ENCODE results near the gene ITIH5.

The ITIH5 gene

GRCh38 chr10:7587168-7587864 is 79.5 kb downstream of the ITIH5 start:
- DNase-seq (ENCODE audit: low read depth in 2 of 2, low spot score in 1 of 2): no peak

DNA sequence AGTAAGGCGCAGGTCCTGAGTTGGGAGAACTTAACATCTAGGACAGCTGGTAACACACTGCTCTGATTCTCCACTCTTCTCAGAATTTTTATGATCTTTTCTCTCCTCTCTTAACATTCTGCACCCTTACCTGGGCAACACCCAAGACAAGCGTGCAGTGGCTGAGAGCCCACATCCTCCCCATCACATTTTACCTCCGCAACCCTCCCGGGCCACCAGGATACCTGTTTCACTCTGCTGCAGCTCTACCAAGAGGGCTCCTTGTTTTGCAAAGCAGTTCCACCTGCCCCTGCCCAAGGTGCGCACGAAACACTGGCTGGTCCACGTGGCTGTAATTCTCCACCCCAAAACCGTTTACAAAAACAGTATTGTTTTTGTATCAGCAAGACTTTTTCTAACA is 81.5 kb downstream of the ITIH5 start:
- DNase-seq (ENCODE audit: low read depth in 2 of 2, low spot score in 1 of 2): no peak

GRCh38 chr10:7583626-7584025 is 83.1 kb downstream of the ITIH5 start:
- no peak for DNase-seq (ENCODE audit: low read depth in 2 of 2, low spot score in 1 of 2)

DNA sequence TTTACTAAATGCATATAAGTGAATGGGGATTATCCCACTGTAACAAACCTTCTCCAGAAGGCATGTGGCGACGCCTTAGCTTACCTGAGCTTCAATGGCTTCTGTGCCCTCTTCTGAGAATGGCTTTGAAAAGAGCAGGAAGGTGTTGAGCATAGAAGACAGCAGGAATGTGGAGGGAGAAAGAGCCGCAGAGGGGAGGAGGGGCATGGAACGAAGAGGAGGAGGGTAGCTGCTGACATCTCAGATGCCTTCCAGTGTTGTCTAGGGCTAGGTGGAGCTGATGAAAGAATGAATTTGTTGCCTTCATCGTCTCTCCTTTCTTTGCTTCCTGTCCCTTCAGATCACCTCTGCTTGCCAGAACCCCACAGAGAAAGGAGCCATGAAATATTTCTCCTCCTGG is 86.2 kb downstream of the ITIH5 start:
- DNase-seq (ENCODE audit: low read depth in 2 of 2, low spot score in 1 of 2): no peak

GRCh38 chr10:7579681-7580080 is 87.1 kb downstream of the ITIH5 start:
- no peak for DNase-seq (ENCODE audit: low read depth in 2 of 2, low spot score in 1 of 2)

DNA sequence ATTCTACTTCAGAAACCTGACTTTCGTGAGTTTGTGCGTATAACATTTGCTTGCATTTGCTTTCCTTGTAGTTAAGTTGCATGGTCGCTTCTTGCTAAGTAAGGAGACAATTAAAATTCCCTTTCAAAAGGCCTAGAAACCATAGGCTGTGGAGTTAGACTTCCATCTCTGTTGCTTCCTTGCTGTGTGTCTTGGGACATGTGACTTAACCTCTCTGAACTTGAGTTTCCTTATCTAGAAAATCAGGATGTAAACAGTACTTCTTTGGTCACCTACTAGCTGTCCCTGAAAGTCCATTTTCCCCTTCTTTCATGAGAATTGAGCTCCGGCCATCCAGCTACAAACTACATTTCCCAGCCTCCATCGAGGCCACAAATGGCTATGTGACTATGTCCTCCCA is 89.2 kb downstream of the ITIH5 start:
- no peak for DNase-seq (ENCODE audit: low read depth in 2 of 2, low spot score in 1 of 2)

DNA sequence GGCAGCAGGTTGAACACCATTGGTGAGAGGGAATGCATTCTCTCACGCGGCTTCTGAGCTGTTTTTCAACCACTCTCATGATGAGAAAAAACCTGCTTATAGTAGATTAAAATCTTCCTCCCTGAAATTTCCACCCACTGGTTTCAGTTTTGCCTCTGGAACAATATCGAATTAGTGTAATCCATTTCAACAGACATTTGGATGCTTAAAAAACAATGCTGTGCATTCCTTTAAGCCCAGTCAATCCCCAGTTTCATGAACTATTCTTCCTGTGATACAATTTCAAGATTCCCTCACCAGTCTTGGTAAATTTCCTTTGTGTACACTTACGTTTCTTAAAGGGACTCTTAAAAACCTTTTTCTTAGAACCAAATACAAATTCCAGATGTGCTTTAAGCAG is 89.6 kb downstream of the ITIH5 start:
- no peak for DNase-seq (ENCODE audit: low read depth in 2 of 2, low spot score in 1 of 2)

DNA sequence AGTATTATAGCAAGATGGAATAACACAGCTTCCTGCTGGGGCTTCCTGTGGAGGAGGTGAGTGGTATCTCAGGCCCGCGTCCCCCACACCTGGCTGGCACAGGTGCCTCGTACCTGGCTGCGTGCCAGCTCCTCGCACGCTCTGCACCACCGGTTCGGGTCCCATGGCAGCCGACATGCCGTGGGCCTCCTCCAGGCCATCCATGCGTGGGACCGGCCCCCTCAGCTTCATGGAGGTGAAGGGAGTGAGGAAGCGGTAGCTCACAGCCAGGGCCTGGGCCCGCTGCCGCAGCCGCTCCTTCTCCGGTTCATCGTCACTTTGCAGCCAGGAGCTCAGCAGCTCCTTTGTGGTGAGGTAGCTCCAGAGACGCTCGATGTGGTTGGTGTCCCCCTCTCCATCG is 90.4 kb downstream of the ITIH5 start:
- DNase-seq (ENCODE audit: low read depth in 2 of 2, low spot score in 1 of 2): no peak

DNA sequence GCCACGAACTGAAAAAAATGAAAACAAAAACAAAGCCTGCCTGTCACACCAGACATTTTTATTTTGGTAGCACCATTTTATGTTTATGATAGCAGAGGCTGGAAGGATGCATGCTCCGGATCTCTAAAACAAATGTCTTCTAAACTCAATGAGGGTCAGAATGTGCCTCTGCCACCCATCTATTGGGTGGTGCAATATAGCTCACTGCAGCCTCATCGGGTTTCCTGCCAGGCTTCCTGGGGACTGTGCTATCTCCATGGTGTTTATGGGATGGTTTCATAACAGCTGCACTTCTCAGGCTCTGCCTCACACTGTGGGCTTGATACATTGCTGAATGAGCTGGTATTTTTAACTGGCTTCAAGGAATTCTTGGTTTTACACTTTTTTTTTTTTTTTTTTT is 94.4 kb downstream of the ITIH5 start:
- DNase-seq (ENCODE audit: low read depth in 2 of 2, low spot score in 1 of 2): no peak

GRCh38 chr10:7571981-7572380 is 94.8 kb downstream of the ITIH5 start:
- DNase-seq (ENCODE audit: low read depth in 2 of 2, low spot score in 1 of 2): no peak

DNA sequence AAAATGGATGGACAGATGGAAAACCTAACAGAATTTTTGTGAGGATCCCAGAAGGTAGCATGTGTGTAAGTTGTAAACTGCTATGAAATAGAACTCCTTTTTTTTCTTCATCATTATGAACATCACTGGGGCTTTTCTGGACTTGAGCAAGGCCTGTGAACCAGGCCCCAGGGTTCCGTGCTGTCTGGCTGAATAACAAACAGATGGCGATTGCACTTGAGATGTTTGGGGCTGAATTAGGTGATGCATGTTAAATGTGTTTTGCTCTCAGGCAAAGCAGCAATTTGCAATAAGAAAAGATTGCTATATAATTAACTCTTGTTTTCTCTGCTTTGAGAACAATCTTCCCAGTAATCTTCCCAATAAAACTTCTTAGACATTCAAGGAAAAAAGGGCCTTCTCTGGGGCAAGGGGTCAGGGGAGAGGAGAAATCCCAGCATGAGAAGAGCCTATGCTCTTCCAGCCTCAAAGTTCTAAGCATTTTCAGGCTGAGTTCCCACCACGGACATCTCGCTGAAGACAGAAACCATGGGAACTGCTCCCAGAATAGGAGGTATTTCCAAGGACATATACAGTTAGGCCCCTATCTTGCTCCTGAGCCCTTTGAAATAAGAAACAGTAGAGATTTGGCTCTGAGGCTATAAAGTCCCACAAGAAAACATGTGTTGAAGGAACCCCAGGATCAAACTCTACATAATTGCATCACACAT is 98.7 kb downstream of the ITIH5 start:
- no peak for DNase-seq (ENCODE audit: low read depth in 2 of 2, low spot score in 1 of 2)

DNA sequence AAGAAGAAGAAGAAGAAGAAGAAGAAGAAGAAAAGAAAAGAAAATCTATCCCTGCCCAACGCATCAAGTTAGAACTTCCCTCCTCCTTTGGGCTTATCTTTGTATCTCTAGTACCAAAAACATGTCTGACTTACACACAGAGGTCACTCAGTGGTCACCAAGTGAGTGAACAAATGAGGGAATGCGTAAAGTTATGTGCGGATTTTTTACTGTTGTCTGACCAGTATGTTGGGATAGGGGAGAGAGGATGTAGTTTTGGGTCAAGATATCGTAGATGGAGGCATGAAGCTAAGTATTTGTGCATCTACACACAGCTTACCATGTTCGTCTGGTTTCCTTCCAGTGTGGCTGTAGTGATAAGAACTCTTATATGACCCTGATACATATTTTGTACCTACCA is 99.9 kb downstream of the ITIH5 start:
- no peak for DNase-seq (ENCODE audit: low read depth in 2 of 2, low spot score in 1 of 2)

- DNase-seq (ENCODE audit: low read depth in 2 of 2, low spot score in 1 of 2): no peak
Observed at GRCh38 chr10:7565871-7566270, 100.9 kb downstream of the ITIH5 start.

DNA sequence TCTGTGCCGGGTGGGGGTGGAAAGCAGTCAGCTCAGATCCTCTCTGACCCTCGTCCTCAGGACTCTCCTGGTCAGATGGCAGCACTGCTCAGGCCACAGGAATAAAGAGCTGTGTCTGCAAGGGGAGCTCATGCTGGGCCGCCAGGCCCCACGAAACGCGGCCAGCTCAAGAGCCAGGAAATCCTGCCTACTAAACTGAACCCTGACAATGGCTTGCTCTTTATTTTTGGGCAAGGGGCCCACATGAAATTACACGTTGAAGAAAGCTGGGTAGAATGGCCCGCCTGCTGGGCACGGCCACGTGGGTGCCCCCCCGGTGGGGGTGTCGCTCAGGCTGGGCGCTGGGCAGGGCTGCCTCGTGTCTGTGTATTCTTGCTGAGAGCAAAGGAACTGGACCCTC is 103.0 kb downstream of the ITIH5 start:
- no peak for DNase-seq (ENCODE audit: low read depth in 2 of 2, low spot score in 1 of 2)

GRCh38 chr10:7563368-7563767 is 103.4 kb downstream of the ITIH5 start:
- DNase-seq (ENCODE audit: low read depth in 2 of 2, low spot score in 1 of 2): no peak

GRCh38 chr10:7561985-7562384 is 104.8 kb downstream of the ITIH5 start:
- DNase-seq (ENCODE audit: low read depth in 2 of 2, low spot score in 1 of 2): no peak

GRCh38 chr10:7561216-7561893 is 105.4 kb downstream of the ITIH5 start:
- no peak for DNase-seq (ENCODE audit: low read depth in 2 of 2, low spot score in 1 of 2)

GRCh38 chr10:7560519-7560918 is 106.2 kb downstream of the ITIH5 start:
- no peak for DNase-seq (ENCODE audit: low read depth in 2 of 2, low spot score in 1 of 2)

DNA sequence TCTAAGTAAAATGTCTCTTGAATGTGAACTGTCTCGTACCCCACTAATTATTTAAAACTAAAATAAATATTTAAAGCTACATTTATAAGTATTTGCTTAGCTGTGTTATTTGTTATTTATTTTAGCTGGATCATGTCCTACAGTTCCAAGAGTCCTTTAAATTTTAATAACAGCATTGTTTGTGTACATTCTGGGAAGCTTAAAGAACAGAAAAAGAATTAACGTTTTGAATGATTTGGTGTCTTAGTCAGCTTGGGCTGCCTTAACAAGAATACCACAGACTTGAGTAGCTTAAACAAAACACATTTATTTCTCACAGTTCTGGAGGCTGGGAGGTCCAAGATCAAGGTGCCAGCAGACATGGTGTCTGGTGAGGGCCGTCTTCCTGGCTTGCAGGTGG is 107.4 kb downstream of the ITIH5 start:
- no peak for DNase-seq (ENCODE audit: low read depth in 2 of 2, low spot score in 1 of 2)

DNA sequence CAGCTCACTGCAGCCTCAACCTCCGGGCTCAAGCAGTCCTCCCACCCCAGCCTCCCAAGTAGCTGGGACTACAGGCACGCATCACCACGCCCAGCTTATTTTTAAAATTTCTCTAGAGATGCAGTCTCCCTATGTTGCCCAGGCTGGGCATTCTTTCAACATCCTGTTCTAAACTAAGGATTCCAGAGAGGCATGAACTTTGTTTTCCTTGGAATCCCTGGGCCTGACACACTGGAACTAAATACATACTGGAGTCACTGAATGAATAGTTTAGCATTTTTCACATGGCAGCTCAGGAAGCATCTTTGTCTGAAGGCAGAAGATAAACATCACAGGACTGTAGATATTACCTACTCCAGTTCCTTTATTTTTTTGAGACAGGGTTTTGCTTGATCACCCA is 108.7 kb downstream of the ITIH5 start:
- DNase-seq (ENCODE audit: low read depth in 2 of 2, low spot score in 1 of 2): no peak

- no peak for DNase-seq (ENCODE audit: low read depth in 2 of 2, low spot score in 1 of 2)
Observed at GRCh38 chr10:7553531-7553930, 113.2 kb downstream of the ITIH5 start.

DNA sequence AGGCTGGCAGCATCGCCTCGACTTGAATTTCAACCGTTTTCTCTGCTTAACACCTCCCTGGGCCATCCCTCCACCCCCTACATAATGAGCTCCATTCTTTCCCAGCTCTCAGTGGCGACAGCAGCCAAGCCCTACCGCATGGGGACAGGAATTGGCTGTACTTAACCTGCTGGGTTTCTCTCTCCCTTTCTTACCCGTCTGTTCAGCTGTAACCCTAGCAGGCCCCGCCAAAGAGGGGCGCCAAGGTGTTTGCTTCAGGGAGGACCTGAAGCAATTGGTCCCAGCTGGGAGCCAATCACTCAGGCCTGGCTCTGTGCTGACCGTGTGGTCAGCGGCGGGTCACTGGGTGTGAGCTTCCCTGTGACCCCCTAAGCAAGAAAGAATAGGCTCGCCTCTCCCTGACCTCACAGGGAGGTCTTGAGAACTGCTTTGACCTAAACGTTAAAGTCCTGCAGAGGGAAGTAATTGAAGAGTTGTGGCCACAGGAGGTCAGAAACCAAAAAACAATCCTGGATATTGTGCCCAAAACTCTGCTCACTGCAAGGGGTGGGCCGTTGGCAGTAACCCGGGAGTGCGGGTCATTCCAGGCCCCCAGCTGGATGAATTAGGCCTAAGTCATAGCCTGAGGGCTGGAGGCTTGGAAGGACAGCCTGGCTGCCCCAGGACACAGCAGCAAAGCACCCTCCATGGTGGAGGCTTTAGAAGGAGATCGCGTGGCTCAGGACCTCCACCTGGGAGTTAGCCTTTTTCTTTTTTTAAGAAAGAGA is 114.6 kb downstream of the ITIH5 start:
- no peak for DNase-seq (ENCODE audit: low read depth in 2 of 2, low spot score in 1 of 2)
